Prostate gland (tissue), 2 donors: Measurements from ENCODE around the gene CPZ.

ENCODE experiments used
- CTCF ChIP-seq, 4 experiments: fragments of 200-600 bp in 2 of 4; fragments of 450-650 bp in 2 of 4; sonication (generic) in 2 of 4; IDR thresholded peaks; 1 replicate in 3 of 4; 2 replicates in 1 of 4; pipeline ENCODE4 v1.5.1; 2016 to 2019; ENCODE audit warnings: antibody characterized with exemption in 4 of 4, mild to moderate bottlenecking in 2 of 4, moderate library complexity in 2 of 4
- POLR2A ChIP-seq: fragments of 450-650 bp; IDR thresholded peaks from one replicate; pipeline ENCODE4 v1.6.1; 2016; ENCODE audit warnings: antibody characterized with exemption, mild to moderate bottlenecking
- POLR2AphosphoS5 ChIP-seq: sonication (generic); formaldehyde crosslinking; IDR thresholded peaks from one replicate; pipeline ENCODE4 v1.6.1; 2017; ENCODE audit warnings: antibody characterized with exemption

- TF ChIP-seq POLR2A (no peak), CTCF (IDR thresholded peaks at IDR 0.05) (peak; percentile 72 to 91 (median 82)), POLR2AphosphoS5 (no peak)
Measured at GRCh38 chr4:8607603-8608481, 15.3 kb downstream of the CPZ start.
